Stomach (tissue), 4 donors: Measurements from ENCODE around the gene RFX3.

ENCODE experiments used
- CTCF ChIP-seq, 7 experiments: fragments of 450-650 bp in 4 of 7; fragments of 200-600 bp in 3 of 7; sonication (generic) in 3 of 7; IDR thresholded peaks; one replicate each; pipeline ENCODE4 v1.5.1; 2016 to 2019; ENCODE audit warnings: antibody characterized with exemption in 7 of 7, control low read depth in 2 of 7, mild to moderate bottlenecking in 1 of 7
- POLR2AphosphoS5 ChIP-seq, 3 donors: sonication (generic); formaldehyde crosslinking; IDR thresholded peaks; one replicate each; pipeline ENCODE4 v1.6.1; 2016; ENCODE audit warnings: antibody characterized with exemption in 3 of 3

GRCh38 chr9:3370715-3371114 lies 155.1 kb downstream of the RFX3 start:
- TF ChIP-seq POLR2AphosphoS5 (IDR thresholded peaks at IDR 0.05) = no peak
- TF ChIP-seq CTCF (IDR thresholded peaks at IDR 0.05) = no peak
